ENCODE data around the gene FILIP1L.

- TF ChIP-seq, protein P1, sequence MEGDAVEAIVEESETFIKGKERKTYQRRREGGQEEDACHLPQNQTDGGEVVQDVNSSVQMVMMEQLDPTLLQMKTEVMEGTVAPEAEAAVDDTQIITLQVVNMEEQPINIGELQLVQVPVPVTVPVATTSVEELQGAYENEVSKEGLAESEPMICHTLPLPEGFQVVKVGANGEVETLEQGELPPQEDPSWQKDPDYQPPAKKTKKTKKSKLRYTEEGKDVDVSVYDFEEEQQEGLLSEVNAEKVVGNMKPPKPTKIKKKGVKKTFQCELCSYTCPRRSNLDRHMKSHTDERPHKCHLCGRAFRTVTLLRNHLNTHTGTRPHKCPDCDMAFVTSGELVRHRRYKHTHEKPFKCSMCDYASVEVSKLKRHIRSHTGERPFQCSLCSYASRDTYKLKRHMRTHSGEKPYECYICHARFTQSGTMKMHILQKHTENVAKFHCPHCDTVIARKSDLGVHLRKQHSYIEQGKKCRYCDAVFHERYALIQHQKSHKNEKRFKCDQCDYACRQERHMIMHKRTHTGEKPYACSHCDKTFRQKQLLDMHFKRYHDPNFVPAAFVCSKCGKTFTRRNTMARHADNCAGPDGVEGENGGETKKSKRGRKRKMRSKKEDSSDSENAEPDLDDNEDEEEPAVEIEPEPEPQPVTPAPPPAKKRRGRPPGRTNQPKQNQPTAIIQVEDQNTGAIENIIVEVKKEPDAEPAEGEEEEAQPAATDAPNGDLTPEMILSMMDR (conservative IDR thresholded peaks at IDR 0.05; ENCODE audit: low read length): no peak
- TF ChIP-seq EZH2phosphoT487 (IDR thresholded peaks at IDR 0.05; ENCODE audit: borderline replicate concordance, low read depth, low read length): no peak
Observed at GRCh38 chr3:99911433-99911832, 202.9 kb downstream of the FILIP1L start.
